ENCODE data around the gene ZNF438. TPM values are rescaled to one million over a fixed set of nuclear protein-coding genes. Genes with fewer than 3 reads are reported as not detected.
"Not testable (repeated sequence)": the region's sequence is repeated elsewhere in the genome, so short reads cannot be mapped to it uniquely, and the experiment has no call there.

Gene ZNF438
- total RNA-seq, 1 donor from 2014 or later: 13.9 TPM

DNA sequence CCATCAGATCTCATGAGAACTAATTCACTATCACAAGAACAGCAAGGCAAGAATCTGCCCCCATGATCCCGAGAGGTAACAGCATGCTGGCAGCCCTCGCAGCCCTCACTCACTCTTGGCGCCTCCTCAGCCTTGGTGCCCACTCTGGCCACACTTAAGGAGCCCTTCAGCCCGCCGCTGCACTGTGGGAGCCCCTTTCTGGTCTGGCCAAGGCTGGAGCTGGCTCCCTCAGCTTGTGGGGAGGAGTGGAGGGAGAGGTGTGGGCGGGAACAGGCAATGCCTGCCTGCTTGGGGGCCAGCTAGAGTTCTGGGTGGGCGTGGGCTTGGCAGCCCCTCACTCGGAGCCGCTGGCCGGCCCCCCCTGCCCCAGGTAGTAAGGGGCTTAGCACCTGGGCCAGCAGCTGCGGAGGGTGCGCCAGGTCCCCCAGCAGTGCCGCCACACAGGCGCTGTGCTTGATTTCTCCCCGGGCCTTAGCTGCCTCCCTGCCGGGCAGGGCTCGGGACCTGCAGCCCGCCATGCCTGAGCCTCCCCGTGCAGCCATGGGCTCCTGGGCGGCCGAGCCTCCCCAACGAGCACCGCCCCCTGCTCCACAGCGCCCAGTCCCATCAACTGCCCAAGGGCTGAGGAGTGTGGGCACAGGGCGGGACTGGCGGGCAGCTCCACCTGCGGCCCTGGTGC lies 24.0 kb upstream of the ZNF438 start:
- intact Hi-C loops (cut with micrococcal nuclease): no loop called here
- no peak for ATAC-seq
- no peak for DNase-seq

DNA sequence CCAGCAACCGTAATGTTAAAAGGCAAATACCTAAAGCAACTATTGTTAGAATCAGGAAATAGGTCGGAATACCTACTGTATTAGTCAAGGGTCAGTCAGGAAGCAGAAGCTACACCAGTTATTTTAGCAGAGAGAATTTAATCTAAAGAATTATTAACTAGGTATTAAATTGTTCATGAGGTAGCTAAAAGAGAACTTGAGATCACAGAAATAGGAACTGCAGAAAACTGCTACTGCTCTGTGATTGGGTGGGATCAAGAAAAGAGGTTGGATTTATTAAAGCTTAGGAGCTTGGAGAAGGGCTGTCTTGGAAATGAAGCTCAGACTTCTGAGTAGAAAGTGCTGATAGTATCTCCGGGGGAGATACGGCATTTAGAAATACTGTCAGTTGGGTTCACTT lies 20.0 kb upstream of the ZNF438 start:
- ATAC-seq (no peak), DNase-seq (no peak)
- intact Hi-C loops (cut with micrococcal nuclease): no loop called here

DNA sequence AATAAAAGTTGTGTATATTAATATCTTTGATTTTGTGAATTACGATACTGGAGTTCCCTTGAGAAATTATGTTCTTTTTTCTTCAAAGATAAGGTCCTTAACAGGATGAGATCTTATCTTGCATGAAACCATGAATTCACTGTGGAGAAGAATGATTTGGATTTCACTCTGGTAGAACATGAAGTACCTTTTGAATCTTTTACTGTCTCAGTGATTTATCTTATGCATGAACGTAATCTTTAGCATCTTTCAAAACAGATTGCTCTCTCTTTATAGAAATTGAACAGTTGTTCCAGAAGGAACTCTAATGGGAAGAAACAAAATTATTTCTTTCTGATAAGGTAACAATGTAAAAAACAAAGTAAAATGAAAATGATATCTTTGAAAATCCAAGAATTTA lies 11.0 kb upstream of the ZNF438 start:
- DNase-seq (no peak), ATAC-seq (no peak)
- intact Hi-C loops (cut with micrococcal nuclease): no loop called here

DNA sequence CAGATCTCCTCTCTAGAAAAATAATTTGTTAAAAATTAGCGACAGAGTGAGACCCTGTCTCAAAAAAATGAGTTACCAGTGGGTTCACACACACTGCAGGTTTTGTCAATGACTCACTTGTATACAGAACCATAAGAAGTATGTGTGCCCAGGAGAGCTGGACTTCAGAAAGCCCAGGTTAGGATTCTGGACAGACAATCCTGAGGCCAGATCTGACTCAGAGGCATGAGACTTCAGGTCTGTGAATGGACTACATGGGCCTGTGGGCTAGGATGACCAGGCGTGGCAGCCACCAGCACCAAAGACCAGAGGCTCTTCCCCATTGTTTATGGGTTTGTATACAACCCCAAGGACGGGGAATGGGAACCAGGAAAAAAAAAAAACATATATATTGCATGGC lies 9.3 kb upstream of the ZNF438 start:
- intact Hi-C loops (cut with micrococcal nuclease): no loop called here
- DNase-seq (no peak), ATAC-seq (no peak)

DNA sequence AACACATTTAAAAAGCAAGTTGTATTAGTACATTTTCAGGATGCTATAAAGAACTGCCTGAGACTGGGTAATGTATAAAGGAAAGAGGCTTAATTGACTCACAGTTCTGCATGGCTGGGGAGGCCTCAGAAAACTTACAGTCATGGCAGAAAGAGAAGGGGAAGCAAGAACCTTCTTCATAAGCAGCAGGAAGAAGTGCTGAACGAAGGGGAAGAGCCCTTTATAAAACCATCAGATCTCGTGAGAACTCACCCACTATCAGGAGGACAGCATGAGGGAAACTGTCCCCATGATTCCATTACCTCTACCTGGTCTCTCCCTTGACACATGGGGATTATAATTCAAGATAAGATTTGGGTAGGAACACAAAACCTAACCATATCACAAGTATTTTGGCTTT lies 7.3 kb upstream of the ZNF438 start:
- not testable (repeated sequence) for DNase-seq, ATAC-seq
- intact Hi-C loops (cut with micrococcal nuclease): loop anchor here (10.0 kb wide), 2 partner anchors 254 to 276 kb away; partner anchors contain the start of gene ZEB1

DNA sequence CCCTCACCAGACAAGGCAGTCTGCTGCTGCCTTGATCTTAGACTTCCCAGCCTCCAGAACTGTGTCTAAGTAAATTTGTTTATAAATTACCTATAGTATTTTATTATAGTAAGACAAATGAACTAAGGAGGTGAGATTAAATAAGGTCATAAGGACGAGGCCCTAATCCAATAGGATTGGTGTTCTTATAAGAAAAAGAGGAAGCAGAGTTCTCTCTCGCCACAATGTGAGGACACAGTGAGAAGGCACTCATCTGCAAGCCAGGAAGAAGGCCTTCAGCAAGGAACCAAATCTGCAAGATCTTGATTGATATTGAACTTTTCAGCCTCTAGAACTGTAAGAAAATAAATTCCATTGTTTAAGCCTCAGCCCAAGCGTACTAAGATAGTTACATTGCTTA lies 6.1 kb upstream of the ZNF438 start:
- no peak for ATAC-seq
- no peak for DNase-seq
- intact Hi-C loops (cut with micrococcal nuclease): loop anchor here (10.0 kb wide), 2 partner anchors 253 to 277 kb away; partner anchors contain the start of gene ZEB1

DNA sequence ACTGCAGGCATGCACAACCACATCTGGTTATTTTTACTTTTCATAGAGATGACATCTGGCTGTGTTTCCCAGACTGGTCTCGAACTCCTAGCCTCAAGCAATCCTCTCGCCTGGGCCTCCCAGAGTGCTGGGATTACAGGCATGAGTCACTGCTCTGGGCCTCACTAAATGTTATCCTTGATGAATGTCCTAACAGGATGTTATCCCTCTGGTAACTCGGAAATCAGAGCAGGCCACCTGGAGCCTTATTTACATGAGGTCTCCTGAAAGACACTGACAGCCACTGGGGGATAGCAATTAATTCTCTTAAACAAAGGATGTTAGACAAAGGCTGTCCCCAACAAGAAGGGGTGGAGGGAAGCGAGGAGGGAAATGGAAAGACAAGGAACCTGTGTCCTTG lies 4.5 kb upstream of the ZNF438 start:
- ATAC-seq: no peak
- intact Hi-C loops (cut with micrococcal nuclease): loop anchor here (10.0 kb wide), 2 partner anchors 251 to 279 kb away; partner anchors contain the start of gene ZEB1
- DNase-seq: no peak

DNA sequence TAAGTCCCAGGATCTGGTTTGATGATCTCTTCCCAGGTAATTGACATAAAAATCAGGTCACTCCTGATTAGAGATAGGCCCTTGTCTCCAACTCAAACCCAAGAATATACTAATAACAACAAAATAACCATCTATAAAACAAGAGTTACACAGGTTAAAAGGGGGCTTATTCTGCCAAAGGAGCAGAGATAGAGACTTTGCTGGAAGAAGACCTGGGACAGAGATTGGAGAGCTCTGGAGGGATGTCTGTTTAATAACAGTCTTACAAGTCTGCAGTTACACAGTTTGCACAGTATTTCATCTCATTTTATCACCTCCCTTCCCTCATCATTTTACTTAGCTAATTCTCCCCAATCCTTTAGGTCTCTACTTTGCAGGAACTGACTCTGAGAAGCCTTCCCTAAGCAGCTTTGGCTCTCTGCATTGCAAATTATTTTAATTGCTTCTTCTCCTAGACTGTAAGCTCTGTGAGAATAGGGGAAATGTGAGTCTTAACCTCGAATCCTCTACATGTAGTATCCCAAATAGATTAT lies 3.7 kb upstream of the ZNF438 start:
- no peak for ATAC-seq

DNA sequence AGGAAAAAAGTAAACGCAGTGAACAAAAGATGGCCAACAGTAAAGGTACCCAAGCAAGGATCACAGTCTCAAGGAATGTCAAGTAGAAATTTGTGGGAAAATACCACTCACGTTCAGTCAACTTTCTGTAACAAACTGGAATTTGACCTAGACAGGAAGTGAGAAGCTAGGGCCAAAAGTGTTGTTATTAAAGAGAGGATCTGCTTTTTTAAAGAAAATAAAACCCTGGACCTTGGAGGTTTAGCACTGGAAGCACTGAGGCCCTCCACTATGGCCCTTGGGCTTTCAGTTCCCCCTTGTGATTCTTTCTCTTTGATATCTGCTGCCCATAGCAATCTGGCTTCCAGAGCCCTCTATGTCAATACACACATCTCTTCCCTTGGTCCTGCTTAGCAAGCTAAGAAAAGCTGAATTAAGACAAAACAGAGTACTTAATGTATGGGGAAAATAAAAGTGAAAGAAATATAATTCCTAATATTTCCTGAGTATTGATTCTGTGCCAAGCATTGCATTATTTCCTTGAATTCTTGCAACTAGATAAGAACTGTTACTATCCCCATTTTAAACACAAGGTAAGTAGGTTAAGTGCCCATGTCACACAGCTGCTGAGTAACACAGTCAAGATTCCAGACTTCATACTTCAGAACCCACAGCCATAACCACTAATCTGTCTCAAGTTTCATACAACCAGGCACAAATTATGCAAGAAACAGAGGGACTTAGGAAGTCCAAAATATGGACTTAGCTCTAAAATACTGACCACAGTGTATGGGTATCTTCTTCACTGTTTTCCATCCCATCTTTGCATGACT lies 2.6 kb upstream of the ZNF438 start:
- intact Hi-C loops (cut with micrococcal nuclease): loop anchor here (10.0 kb wide), 2 partner anchors 250 to 280 kb away; partner anchors contain the start of gene ZEB1
- no peak for DNase-seq
- no peak for ATAC-seq

More for the DNA sequence above, 3.7 kb upstream of the ZNF438 start:
- DNase-seq: no peak
- intact Hi-C loops (cut with micrococcal nuclease): loop anchor here (10.0 kb wide), 2 partner anchors 251 to 279 kb away; partner anchors contain the start of gene ZEB1

DNA sequence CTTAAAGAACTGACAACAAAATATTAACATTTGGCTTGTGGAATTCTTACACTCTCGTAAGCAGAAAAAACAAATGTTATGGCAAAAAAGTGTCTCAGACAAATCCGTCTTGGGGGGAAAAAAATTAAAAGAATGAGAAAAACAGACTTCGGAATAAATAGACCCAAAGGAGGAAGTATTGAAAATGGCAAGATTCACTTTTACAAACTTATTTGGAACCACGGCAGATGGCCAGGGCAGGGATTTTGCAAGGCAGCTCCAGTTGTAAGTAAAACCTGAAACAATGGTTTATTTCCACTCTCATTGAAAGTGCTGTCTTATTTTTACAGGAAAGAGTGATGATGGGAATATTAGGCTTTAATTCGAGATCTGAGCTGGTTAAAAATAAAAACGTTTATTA lies 1.5 kb upstream of the ZNF438 start:
- intact Hi-C loops (cut with micrococcal nuclease): loop anchor here (10.0 kb wide), 2 partner anchors 248 to 282 kb away; partner anchors contain the start of gene ZEB1
- ATAC-seq: no peak
- peak; percentile 33 for DNase-seq

DNA sequence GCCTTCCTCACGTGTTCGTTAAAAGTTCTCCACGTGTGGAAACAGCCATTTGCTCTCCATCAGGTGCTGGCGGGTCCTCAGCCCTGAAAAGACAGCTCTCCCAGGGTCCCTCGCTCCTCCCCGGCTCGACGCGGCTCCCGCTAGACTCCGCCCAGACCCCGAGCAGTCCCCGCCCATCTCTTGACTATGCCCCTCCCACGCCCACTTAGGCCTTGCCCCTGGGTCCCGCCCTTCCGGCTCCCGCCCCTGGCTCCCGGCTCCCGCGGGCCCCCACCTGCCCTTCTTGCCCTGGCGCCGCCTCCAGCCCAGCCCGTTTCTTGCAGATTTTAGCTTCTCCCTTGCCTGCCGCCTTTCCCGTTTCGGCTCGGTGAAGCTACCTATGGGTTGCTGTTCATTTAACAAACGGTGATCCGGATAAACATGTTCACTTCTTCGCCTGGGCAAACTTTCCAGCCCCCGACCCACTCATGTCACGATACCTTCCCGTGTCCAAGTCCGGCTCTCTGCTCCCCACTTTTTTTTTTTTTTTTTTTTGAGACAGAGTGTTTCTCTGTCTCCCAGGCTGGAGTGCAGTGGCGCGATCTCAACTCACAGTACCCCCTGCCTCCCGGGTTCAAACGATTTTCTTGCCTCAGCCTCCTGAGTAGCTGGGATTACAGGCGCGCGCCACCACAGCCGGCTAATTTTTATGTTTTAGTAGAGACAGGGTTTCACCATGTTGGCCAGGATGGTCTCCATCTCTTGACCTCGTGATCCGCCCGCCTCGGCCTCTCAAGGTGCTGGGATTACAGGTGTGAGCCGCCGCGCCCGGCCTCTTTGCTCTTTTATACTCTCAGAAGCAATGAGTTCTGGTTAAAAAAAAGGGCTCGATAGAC lies 830 bp upstream of the ZNF438 start:
- intact Hi-C loops (cut with micrococcal nuclease): loop anchor here (10.0 kb wide), 2 partner anchors 248 to 282 kb away; partner anchors contain the start of gene ZEB1
- ATAC-seq (peak; percentile 93), DNase-seq (peak; percentile 96)

DNA sequence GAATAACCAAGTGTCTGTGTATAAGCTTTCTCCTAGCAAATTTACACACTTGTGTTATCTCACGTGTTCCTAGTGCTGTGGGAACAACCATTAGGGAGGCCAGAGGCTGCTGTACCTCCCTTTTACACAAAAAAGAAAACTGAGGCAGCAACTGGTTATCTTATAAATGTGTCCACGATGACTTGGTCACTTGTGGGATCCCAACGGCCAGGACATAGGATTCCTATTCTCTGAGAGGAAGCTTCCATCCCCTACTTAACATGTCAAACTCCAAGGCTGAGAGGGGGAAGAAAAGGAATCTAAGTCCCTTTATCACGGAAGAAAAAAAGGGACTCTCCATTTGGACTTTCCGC lies 484 bp downstream of the ZNF438 start:
- no peak for ATAC-seq
- intact Hi-C loops (cut with micrococcal nuclease): loop anchor here (10.0 kb wide), 2 partner anchors 246 to 284 kb away; partner anchors contain the start of gene ZEB1
- no peak for DNase-seq

DNA sequence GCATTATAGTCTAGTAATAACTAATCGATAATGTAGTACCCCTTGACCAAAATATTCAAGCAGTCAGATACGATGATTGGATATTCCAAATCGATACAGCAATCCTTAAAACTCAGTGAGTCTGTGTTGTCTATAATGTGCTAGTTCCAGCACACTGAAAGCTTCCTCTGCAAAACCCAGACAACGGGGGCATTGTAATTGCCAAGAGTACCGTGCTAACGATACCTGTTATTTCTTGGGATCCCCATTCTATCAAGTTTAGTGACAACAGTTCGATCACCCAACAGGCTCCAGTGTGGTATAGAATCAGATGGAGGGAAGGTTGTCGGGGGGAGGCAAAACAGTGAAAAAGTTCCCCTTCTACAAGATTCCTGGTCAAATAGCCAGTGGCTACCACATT lies 865 bp downstream of the ZNF438 start:
- no peak for ATAC-seq
- no peak for DNase-seq
- intact Hi-C loops (cut with micrococcal nuclease): loop anchor here (10.0 kb wide), 2 partner anchors 246 to 284 kb away; partner anchors contain the start of gene ZEB1

DNA sequence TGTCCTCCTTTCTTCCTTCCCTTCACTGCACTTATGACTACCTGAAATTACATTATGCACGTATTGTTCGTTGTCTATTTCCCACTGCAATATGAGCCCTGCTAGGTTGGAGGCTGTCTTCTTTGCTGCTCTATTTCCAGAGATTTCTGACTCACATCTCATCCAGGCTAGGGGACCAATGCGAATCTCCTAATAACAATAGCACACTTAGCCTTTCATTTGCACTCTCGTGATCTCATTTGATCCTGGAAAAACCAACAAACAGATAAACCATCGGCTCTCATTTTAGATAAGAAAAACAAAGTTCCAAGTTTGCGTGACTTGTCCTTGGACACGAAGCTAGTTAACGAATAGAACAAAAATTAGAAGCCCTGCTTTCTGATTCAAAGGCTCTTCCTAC lies 1.4 kb downstream of the ZNF438 start:
- DNase-seq: no peak
- no peak for ATAC-seq
- intact Hi-C loops (cut with micrococcal nuclease): loop anchor here (10.0 kb wide), 2 partner anchors 245 to 285 kb away; partner anchors contain the start of gene ZEB1

DNA sequence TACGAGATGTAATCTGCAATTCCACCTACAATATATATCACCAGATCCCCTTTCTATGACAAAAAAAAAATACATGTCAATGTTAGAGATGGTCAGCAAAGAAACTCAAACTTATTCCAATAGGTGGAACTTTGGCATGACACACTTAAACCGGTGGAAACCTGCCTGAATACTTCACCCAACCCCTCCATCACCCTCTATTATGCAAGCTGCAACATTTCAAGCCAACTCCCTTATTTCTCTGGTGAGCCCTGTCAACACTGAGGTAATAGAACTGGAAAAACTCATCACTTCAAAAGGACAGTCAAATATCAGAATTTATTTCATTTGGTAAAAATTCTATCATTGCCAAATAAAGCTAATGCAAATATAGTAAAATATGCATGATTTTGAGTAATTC lies 3.6 kb downstream of the ZNF438 start:
- intact Hi-C loops (cut with micrococcal nuclease): no loop called here
- ATAC-seq (no peak), DNase-seq (no peak)

DNA sequence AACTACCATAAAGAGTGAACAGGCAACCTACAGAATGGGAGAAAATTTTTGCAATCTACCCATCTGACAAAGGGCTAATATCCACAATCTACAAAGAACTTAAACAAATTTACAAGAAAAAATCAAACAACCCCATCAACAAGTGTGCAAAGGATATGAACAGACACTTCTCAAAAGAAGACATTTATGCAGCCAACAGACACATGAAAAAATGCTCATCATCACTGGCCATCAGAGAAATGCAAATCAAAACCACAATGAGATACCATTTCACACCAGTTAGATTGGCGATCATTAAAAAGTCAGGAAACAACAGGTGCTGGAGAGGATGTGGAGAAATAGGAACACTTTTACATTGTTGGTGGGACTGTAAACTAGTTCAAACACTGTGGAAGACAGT lies 5.4 kb downstream of the ZNF438 start:
- DNase-seq; ATAC-seq; intact Hi-C loops (cut with micrococcal nuclease): not testable (repeated sequence)

DNA sequence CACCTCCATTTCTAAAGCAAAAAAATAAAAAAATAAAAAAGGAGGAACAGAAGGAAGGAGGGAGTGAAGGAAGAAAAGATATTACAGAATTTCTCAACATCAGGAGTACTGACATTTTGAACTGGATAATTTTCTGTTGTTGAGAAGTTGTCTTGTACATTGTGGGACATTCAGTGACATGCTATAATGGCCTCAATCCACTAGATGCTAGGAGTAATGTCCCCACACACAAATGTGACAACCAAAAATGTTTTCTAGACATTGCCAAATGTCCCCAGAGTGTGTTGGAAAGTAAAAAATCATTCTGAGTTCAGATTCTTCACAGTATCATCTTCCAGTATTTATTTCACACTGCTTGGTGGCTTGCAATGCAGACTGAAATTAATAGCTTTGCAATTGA lies 6.5 kb downstream of the ZNF438 start:
- ATAC-seq (no peak), DNase-seq (no peak)
- intact Hi-C loops (cut with micrococcal nuclease): no loop called here

DNA sequence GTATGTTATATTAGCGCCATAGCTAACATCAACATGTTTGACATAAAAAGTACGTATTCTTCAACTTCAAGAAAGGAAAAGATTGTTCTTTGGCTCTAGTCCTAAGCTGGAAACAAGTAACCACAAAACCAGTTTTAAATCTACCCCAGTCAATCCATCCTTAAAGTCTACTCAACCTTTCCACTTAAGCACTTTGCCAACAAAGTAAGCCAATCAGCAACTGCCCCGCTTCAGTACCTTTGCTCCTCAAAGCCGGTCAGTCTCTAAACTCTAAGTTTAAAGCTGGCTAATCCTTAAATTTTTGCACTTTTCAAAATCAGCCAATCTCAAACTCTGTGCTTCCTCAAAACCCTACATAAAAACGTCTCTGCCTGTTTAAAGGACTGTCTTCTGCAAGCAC lies 8.1 kb downstream of the ZNF438 start:
- DNase-seq (no peak), ATAC-seq (no peak)
- intact Hi-C loops (cut with micrococcal nuclease): no loop called here

DNA sequence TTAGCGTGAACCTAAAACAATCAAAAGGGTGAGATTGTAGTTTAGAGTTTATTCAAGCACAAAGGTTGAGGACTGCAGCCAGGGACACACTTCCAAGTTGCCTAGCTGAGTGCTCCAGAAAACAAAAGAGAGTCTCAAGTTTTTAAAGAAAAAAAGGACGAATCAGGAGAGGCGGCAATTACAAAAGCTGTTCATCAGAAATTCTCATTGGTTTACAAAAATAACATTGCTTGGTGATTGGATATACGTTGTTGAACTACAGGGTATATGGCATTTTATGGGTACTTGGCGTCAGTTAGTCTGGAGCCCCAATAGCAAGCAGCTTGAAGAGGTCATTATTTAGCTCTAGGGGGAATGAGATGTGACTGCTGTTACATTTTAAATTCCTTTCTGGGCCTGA lies 11.5 kb downstream of the ZNF438 start:
- intact Hi-C loops (cut with micrococcal nuclease): no loop called here
- ATAC-seq (no peak), DNase-seq (peak; percentile 26)
